HL-60 (cell line): ENCODE data around the gene MBLAC1.

Experiments
- DNase-seq, 2 experiments: peaks; one replicate each; pipeline ENCODE4 v3.0.0-alpha.2; 2010 to 2020; ENCODE audit warnings: low read depth in 1 of 2, low spot score in 1 of 2
- H3K27ac ChIP-seq: fragments of 250-450 bp; sonication (Bioruptor Pico); replicated peaks from 2 replicates; pipeline ENCODE4 v1.5.1; 2020; ENCODE audit warnings: mild to moderate bottlenecking, moderate library complexity
- H3K27me3 ChIP-seq: fragments of 250-450 bp; sonication (Bioruptor Pico); 2 replicates; pipeline ENCODE4 v1.5.1; 2021; ENCODE audit warnings: mild to moderate bottlenecking, moderate library complexity; ENCODE audit not compliant: insufficient read depth, poor library complexity, severe bottlenecking
- H3K4me3 ChIP-seq: replicated peaks from 2 replicates; pipeline ENCODE4 v1.5.1; 2011; ENCODE audit warnings: mild to moderate bottlenecking, control low read depth, low read length; ENCODE audit not compliant: insufficient read depth
- GABPA ChIP-seq: IDR thresholded peaks from 2 replicates; pipeline ENCODE4 v1.6.1; 2012; ENCODE audit warnings: low read depth
- POLR2AphosphoS5 ChIP-seq: IDR thresholded peaks from 2 replicates; pipeline ENCODE4 v1.6.1; 2012; ENCODE audit warnings: low read depth
- SPI1 ChIP-seq: IDR thresholded peaks from 2 replicates; pipeline ENCODE4 v1.6.1; 2012; ENCODE audit warnings: low read depth, mild to moderate bottlenecking, borderline replicate concordance
- TF ChIP-seq, protein P1 (sequence below): IDR thresholded peaks from one replicate; pipeline ENCODE4 v1.5.1; 2011; ENCODE audit warnings: low read length, control low read depth, inconsistent platforms; ENCODE audit not compliant: insufficient read depth
- TF ChIP-seq, protein P2 (sequence below): IDR thresholded peaks from 2 replicates; pipeline ENCODE4 v1.6.1; 2012; ENCODE audit warnings: low read depth; ENCODE audit not compliant: insufficient replicate concordance

Gene MBLAC1

DNA sequence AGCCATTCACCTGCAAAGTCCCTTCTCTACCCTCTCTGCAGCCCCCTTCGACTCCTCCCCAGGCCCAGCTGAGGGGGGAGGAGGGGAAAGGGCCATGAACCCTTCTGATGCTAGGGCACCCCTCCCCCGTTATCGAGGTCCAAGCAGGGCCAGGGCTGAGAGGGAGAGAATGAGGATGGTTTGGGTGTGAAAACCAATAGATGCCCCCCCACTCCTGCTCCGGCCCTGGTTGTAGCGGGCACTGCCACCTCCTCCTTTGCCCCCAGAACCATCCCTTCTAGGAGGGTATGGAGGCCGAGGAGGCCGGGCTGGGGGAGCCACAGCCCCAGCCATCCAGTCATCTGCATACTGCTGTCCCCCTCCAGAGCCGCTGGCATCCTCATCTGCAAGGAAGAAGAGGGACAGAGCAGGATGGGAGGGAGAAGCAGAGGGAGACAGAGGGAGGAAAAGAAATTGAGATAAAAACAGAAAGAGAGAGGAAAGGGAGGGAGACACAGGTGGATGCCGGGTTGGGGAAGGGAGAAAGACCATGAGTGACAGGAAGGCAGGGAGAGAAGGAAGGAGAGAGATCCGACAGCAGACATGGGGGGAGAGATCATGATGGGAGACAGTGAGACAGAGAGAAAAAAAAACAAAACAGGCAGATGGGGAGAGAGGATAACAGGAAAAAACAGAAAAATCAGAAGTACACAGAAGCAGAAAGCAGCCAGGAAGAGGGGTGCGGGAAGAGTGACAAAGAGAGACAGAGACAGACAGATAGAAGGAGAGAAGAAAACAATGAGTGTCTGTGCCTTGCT is 43.5 kb downstream of the MBLAC1 start:
- peaks cover 25% of the 10 kb centered on the region for H3K27me3 ChIP-seq
- TF ChIP-seq, protein P1, sequence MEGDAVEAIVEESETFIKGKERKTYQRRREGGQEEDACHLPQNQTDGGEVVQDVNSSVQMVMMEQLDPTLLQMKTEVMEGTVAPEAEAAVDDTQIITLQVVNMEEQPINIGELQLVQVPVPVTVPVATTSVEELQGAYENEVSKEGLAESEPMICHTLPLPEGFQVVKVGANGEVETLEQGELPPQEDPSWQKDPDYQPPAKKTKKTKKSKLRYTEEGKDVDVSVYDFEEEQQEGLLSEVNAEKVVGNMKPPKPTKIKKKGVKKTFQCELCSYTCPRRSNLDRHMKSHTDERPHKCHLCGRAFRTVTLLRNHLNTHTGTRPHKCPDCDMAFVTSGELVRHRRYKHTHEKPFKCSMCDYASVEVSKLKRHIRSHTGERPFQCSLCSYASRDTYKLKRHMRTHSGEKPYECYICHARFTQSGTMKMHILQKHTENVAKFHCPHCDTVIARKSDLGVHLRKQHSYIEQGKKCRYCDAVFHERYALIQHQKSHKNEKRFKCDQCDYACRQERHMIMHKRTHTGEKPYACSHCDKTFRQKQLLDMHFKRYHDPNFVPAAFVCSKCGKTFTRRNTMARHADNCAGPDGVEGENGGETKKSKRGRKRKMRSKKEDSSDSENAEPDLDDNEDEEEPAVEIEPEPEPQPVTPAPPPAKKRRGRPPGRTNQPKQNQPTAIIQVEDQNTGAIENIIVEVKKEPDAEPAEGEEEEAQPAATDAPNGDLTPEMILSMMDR = no peak
- TF ChIP-seq, protein P2, sequence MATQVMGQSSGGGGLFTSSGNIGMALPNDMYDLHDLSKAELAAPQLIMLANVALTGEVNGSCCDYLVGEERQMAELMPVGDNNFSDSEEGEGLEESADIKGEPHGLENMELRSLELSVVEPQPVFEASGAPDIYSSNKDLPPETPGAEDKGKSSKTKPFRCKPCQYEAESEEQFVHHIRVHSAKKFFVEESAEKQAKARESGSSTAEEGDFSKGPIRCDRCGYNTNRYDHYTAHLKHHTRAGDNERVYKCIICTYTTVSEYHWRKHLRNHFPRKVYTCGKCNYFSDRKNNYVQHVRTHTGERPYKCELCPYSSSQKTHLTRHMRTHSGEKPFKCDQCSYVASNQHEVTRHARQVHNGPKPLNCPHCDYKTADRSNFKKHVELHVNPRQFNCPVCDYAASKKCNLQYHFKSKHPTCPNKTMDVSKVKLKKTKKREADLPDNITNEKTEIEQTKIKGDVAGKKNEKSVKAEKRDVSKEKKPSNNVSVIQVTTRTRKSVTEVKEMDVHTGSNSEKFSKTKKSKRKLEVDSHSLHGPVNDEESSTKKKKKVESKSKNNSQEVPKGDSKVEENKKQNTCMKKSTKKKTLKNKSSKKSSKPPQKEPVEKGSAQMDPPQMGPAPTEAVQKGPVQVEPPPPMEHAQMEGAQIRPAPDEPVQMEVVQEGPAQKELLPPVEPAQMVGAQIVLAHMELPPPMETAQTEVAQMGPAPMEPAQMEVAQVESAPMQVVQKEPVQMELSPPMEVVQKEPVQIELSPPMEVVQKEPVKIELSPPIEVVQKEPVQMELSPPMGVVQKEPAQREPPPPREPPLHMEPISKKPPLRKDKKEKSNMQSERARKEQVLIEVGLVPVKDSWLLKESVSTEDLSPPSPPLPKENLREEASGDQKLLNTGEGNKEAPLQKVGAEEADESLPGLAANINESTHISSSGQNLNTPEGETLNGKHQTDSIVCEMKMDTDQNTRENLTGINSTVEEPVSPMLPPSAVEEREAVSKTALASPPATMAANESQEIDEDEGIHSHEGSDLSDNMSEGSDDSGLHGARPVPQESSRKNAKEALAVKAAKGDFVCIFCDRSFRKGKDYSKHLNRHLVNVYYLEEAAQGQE = no peak
- TF ChIP-seq GABPA (no peak), POLR2AphosphoS5 (no peak), SPI1 (no peak)
- H3K4me3 ChIP-seq = no peak overlapping the region
- DNase-seq = no peak
- no peak overlapping the region for H3K27ac ChIP-seq

DNA sequence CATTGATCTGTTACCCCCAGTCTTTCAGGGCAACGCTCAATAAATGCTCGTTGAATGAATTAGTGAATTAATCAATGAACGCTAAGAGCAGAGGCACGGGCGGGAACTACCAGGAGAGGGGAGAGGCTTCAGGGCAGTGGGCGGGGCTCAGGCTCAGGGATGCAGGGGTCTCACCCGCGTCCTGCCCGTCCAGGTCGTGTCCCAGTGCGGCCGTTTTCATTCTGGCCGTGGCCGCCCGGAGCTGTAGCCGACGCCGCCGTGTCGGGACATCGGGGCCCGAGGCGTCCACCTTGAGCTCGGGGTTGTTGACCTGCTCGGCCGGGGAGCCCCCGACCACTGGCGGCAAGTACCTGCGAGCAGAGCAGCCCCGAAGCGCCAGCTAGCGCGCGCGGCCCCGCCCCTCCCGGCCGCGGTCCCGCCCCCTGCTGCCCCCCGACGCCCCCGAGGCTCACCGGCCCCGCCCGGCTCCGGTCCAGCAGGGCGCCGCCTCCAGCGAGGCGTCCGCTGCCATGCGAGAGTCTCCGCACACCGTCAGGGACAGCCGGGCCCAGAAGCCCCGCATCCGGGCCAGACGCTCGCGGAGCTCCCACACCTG is 44.4 kb downstream of the MBLAC1 start:
- no peak overlapping the region for H3K27ac ChIP-seq
- no peak for TF ChIP-seq SPI1
- TF ChIP-seq POLR2AphosphoS5 = no peak
- TF ChIP-seq, protein P1 = no peak
- no peak for TF ChIP-seq GABPA
- TF ChIP-seq, protein P2 = no peak
- no peak overlapping the region for H3K4me3 ChIP-seq
- DNase-seq = no peak
- peaks cover 25% of the 10 kb centered on the region for H3K27me3 ChIP-seq

DNA sequence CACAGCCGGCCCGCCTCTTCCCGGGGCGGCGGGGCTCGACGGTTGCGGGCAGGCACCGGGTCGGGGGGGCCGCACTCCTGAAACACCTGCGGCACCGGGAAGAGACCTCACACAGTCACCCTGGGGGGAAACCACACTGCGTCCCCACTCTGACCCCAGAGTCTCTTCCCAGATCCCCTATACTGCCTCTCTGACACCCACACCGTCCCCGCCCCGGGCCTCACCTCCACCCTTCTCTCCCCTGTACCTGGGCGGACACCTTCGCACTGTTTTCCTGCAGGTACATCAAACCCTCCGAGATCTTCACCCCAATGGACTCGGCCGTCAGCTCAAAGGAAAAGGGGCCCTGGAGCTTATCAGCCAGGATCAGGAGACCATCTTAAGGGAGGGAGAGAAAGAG is 45.1 kb downstream of the MBLAC1 start:
- H3K27me3 ChIP-seq = peaks cover 22% of the 10 kb centered on the region
- H3K27ac ChIP-seq = no peak overlapping the region
- TF ChIP-seq, protein P2 = no peak
- no peak for TF ChIP-seq GABPA
- TF ChIP-seq POLR2AphosphoS5 = no peak
- TF ChIP-seq SPI1 = no peak
- TF ChIP-seq, protein P1 = no peak
- H3K4me3 ChIP-seq = no peak overlapping the region
- DNase-seq = no peak
